Smooth muscle cell (in vitro differentiated cells): ENCODE results near the gene LRRC4C. TPM values are rescaled to one million over a fixed set of nuclear protein-coding genes. Genes with fewer than 3 reads are reported as not detected.

Source experiments
- DNase-seq: peaks from one replicate; lab custom pipeline; 2025; ENCODE audit not compliant: unreplicated experiment; lab: John Stamatoyannopoulos, UW
- H2AFZ ChIP-seq: fragments of 200-600 bp; sonication (generic); 2 replicates; pipeline ENCODE4 v1.6.0; 2016; ENCODE audit warnings: antibody characterized with exemption, low read depth, mild to moderate bottlenecking
- H3F3A ChIP-seq: fragments of 200-600 bp; sonication (generic); 2 replicates; pipeline ENCODE4 v1.6.0; 2017; ENCODE audit warnings: antibody characterized with exemption, low read depth
- H3K27ac ChIP-seq: fragments of 200-600 bp; sonication (generic); 2 replicates; pipeline ENCODE4 v1.5.1; 2016; ENCODE audit warnings: low read depth, mild to moderate bottlenecking
- H3K27me3 ChIP-seq: fragments of 200-600 bp; sonication (generic); 2 replicates; pipeline ENCODE4 v1.6.1; 2016; ENCODE audit warnings: low read depth, mild to moderate bottlenecking
- H3K36me3 ChIP-seq: fragments of 200-600 bp; sonication (generic); 2 replicates; pipeline ENCODE4 v1.5.1; 2016; ENCODE audit warnings: low read depth
- H3K4me1 ChIP-seq: fragments of 200-600 bp; sonication (generic); 2 replicates; pipeline ENCODE4 v1.5.1; 2016; ENCODE audit warnings: low read depth
- H3K4me2 ChIP-seq: fragments of 200-600 bp; sonication (generic); 2 replicates; pipeline ENCODE4 v1.6.0; 2016; ENCODE audit warnings: mild to moderate bottlenecking
- H3K4me3 ChIP-seq: fragments of 200-600 bp; sonication (generic); 2 replicates; pipeline ENCODE4 v1.5.1; 2016; ENCODE audit warnings: mild to moderate bottlenecking
- H3K79me2 ChIP-seq: fragments of 200-600 bp; sonication (generic); 2 replicates; pipeline ENCODE4 v1.6.0; 2016; ENCODE audit warnings: low read depth, mild to moderate bottlenecking
- H3K9ac ChIP-seq: fragments of 200-600 bp; sonication (generic); 2 replicates; pipeline ENCODE4 v1.6.0; 2016; ENCODE audit warnings: low read depth
- H3K9me3 ChIP-seq: fragments of 200-600 bp; sonication (generic); replicated peaks from 2 replicates; pipeline ENCODE4 v1.5.1; 2016; ENCODE audit warnings: low read depth
- H4K20me1 ChIP-seq: fragments of 200-600 bp; sonication (generic); 2 replicates; pipeline ENCODE4 v1.6.0; 2016; ENCODE audit warnings: low read depth
- CTCF ChIP-seq: fragments of 200-600 bp; sonication (generic); IDR thresholded peaks from 2 replicates; pipeline ENCODE4 v1.5.1; 2017; ENCODE audit warnings: borderline replicate concordance, mild to moderate bottlenecking, antibody characterized with exemption; ENCODE audit not compliant: insufficient read depth, poor library complexity, severe bottlenecking
- WGBS: methylation state at CpG from one replicate; pipeline ENCODE4 v1.1.7; 2016; ENCODE audit warnings: low lambda C conversion rate; 5-methylcytosine and 5-hydroxymethylcytosine counted together
- polyA plus RNA-seq: library from polyadenylated mRNA; unstranded; fragments of >200 nt; fragmentation: Nextera tagmentation; extraction: Ambion mirVana; gene quantifications from 2 replicates; pipeline ENCODE4 v1.2.1, GENCODE V29; 2016
- total RNA-seq: library from RNA; depleted of rRNA; stranded (reverse); fragments of >200 nt; gene quantifications from 2 replicates; pipeline ENCODE4 v1.2.3, GENCODE V29; 2014

LRRC4C gene
- total and polyA plus RNA-seq, 2 experiments from 2014 or later: 7.3 to 10.1 TPM

- no peaks in the 10 kb centered on the region for H4K20me1 ChIP-seq
- H3K4me3 ChIP-seq: no peak overlapping the region
- H3K36me3 ChIP-seq: no peaks in the 10 kb centered on the region
- H3F3A ChIP-seq: no peaks in the 10 kb centered on the region
- no peaks in the 10 kb centered on the region for H3K27me3 ChIP-seq
- no peaks in the 10 kb centered on the region for H3K9me3 ChIP-seq
- no peak for DNase-seq
- H3K27ac ChIP-seq: no peak overlapping the region
- H3K4me2 ChIP-seq: no peak overlapping the region
- no peaks in the 10 kb centered on the region for H3K79me2 ChIP-seq
- 64% methylated on average over 4 of the region's 4 CpGs for WGBS
- no peak for TF ChIP-seq CTCF
- H3K9ac ChIP-seq: no peak overlapping the region
- H3K4me1 ChIP-seq: peaks cover 6% of the 10 kb centered on the region
- H2AFZ ChIP-seq: no peak overlapping the region
Observed at GRCh38 chr11:40388097-40388818, 1071.2 kb downstream of the LRRC4C start.

GRCh38 chr11:40387240-40387980, 1072.0 kb downstream of the LRRC4C start:
- no peaks in the 10 kb centered on the region for H3K79me2 ChIP-seq
- H3F3A ChIP-seq: no peaks in the 10 kb centered on the region
- no peak for TF ChIP-seq CTCF
- H3K27ac ChIP-seq: no peak overlapping the region
- 97% methylated on average over 2 of the region's 2 CpGs for WGBS
- H3K9ac ChIP-seq: no peak overlapping the region
- H3K36me3 ChIP-seq: no peaks in the 10 kb centered on the region
- no peaks in the 10 kb centered on the region for H3K27me3 ChIP-seq
- no peaks in the 10 kb centered on the region for H4K20me1 ChIP-seq
- no peaks in the 10 kb centered on the region for H3K9me3 ChIP-seq
- no peak overlapping the region for H3K4me3 ChIP-seq
- no peak for DNase-seq
- H3K4me2 ChIP-seq: no peak overlapping the region
- peaks cover 6% of the 10 kb centered on the region for H3K4me1 ChIP-seq
- peak overlapping the region; percentile 23 for H2AFZ ChIP-seq

GRCh38 chr11:40384991-40385390, 1074.5 kb downstream of the LRRC4C start:
- DNase-seq: no peak
- TF ChIP-seq CTCF: no peak
- H3K27ac ChIP-seq: peak overlapping the region; percentile 56
- no peaks in the 10 kb centered on the region for H4K20me1 ChIP-seq
- no peaks in the 10 kb centered on the region for H3K36me3 ChIP-seq
- no peaks in the 10 kb centered on the region for H3F3A ChIP-seq
- H2AFZ ChIP-seq: peak overlapping the region; percentile 23
- H3K79me2 ChIP-seq: no peaks in the 10 kb centered on the region
- H3K9ac ChIP-seq: no peak overlapping the region
- peaks cover 6% of the 10 kb centered on the region for H3K4me1 ChIP-seq
- no peak overlapping the region for H3K4me3 ChIP-seq
- peak overlapping the region; percentile 18 for H3K4me2 ChIP-seq
- no peaks in the 10 kb centered on the region for H3K9me3 ChIP-seq
- H3K27me3 ChIP-seq: no peaks in the 10 kb centered on the region
- WGBS: 45% methylated on average over 1 of the region's 1 CpG
